NCI-H2107 treated with DMSO at 0.1 percent for 48 hours (cell line): ENCODE data around the gene C1orf232.
A peak's percentile ranks its signal among the peaks of the same experiment; 100 is the strongest.

ENCODE experiments used
- DNase-seq: peaks from one replicate; lab custom pipeline; 2025; ENCODE audit not compliant: unreplicated experiment; lab: John Stamatoyannopoulos, UW

The C1orf232 gene

GRCh38 chr1:26180010-26180506 is 11.3 kb upstream of the C1orf232 start:
- no peak for DNase-seq

DNA sequence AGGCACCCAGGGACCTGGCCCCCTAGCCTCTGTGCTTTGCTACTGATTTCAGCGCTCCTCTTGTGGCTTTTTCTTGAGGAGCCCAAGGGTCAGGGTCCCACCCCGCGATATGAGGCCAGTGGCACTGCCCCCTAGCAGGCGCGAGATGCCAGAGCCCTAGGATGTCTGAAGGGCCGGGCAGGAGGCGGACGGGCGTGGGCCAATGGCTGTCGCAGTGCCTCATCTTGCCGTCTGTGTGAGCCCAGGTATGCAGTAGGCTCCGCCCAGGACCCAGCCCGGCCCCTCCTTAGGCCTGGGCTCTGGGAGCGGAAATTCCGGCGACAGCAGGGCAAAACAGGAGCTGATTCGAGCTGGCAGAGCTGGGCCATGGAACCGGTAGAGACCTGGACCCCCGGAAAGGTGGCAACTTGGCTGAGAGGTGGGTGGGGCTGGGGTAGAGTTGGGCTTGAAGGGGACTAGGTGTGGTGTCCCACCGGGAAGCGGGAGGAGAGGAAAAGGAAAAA is 8.5 kb upstream of the C1orf232 start, which contains the start of gene CNKSR1:
Gene CNKSR1, plus strand, starts transcription at position 310 of the 503 bp plus-strand sequence. Its CDS starts 57 bp downstream, at position 367.
- peak; percentile 42 for DNase-seq

GRCh38 chr1:26175346-26175745 is 6.6 kb upstream of the C1orf232 start:
- DNase-seq: no peak

- no peak for DNase-seq
Measured at GRCh38 chr1:26171084-26172072, 2.6 kb upstream of the C1orf232 start, which contains the start of gene ZNF593OS. TSS of gene ZNF593OS (minus strand) at chr1:26171832. CDS start at chr1:26171661, 171 bp downstream.

DNA sequence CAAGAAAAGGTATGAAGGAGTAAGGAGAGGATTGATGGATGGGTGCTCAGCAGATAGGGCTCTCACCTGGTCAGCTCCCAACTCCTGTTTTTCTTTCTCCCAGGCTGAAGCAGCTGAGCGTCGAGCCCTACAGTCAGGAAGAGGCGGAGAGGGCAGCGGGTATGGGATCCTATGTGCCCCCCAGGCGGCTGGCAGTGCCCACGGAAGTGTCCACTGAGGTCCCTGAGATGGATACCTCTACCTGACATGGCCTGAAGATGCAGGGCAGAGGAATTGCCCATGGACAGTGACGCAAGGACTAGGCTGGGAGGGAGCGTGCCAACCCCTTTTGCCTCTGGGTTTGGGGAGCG is 1.7 kb upstream of the C1orf232 start:
- no peak for DNase-seq

GRCh38 chr1:26169669-26170471 is 1.1 kb upstream of the C1orf232 start, which contains the start of gene ZNF593:
TSS of gene ZNF593 (plus strand) at chr1:26169908. CDS start at chr1:26169984, 76 bp downstream.
- peak; percentile 62 for DNase-seq

DNA sequence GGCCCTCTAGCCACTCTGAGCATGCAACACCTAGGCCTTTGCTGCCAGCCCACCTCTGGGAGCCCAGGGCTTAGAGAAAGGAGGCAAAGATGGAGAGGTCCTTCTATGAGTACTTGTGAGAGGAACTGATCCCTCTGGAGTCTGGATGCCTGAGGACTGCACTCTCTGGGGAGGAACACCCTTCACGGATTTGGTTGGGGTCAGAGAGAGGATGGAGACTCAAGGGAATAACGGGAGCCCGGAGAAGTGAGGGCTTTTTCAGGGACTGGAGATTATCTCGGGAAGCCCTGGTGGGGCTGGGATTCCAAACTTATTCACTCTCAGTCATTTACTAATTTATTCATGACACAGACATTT is 413 bp upstream of the C1orf232 start:
- no peak for DNase-seq

DNA sequence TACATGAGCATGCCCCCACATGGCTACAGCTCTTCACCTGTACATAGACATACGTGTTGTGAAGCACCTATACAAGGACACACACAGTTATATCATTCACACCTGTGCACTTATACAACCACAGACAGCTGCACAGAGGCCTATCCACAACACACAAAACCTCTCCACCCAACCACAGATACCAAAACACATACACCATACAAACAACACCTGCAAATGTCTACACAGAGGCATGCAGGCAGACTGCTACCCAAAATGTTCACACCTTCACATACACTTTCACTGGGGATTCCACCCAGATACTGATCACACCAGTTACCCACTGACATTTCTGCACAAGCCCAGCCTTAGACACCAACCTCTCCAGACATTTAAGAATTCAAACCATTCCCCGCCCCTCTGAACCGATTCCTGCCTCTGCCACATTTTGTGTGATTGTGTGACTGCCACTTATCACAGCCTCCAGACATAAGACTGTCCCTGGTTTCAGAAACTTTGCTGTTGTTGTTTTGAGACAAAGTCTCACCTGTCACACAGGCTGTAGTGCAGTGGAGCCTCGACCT is 2.0 kb downstream of the C1orf232 start:
- DNase-seq: no peak

DNA sequence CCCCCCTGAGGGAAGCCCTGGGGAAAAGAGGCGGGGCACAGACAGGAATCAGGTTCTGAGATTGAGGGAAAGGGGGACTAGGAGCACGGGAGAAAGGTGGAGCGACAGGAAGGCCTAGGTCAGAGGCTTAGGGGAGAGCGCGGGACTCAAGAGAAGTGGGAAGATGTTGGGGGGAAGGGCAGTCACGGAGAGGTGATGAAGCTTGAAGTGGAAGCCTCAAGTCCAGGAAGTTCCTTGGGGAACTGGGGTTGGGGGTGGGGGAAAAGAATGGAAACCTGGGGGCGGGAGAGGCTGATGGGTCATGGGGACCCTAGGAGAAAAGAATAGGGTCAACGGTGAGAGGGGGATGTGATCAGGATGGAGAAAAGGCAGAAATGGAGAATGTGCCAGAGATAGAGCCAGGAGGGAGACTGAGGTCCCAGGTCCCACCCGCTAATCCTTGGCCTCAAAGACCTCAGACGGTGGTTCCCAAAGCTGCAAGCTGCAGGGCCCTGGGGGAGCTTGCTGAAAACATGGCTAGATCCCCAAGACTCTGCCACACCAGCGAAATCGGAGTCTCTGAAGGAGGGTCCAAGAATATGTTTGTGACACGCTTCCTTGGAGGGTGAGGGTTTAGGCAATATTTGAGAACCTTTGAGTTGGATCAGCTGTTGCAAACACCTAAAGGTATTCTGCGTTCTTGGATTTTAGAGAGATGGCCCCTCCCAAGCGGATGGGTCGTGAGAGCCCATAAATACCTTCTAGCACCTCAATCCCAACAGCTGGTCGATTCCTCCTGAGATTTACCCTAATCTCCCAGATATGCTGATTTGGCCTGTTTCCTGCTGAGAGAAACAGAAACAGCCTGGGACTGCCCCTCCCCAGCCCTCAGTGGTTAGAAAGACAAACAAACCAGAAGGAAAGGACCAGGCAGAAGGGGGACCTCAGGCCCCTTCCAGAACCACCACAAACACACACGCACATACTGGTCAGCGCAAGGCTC is 3.6 kb downstream of the C1orf232 start:
- no peak for DNase-seq

GRCh38 chr1:26164036-26164860 is 4.5 kb downstream of the C1orf232 start:
- no peak for DNase-seq

DNA sequence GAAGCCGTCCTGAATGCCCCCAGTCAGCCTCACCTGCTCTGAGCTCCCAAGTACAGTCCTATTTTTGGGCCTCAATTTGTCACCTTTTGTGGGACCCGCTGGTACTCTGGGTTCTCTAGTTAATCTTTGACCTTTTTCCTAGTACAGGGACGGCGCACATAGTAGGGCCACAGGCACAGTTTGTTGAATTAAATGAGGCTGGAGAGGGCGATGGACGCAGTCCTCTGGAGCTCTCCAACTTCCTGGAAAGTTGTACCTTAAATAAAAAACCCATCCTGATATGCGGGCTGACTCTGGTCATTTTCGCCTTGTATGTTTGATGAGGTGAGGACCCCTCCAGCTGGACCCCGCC is 5.1 kb downstream of the C1orf232 start:
- DNase-seq: no peak

- no peak for DNase-seq
Measured at GRCh38 chr1:26162220-26162709, 6.5 kb downstream of the C1orf232 start.

DNA sequence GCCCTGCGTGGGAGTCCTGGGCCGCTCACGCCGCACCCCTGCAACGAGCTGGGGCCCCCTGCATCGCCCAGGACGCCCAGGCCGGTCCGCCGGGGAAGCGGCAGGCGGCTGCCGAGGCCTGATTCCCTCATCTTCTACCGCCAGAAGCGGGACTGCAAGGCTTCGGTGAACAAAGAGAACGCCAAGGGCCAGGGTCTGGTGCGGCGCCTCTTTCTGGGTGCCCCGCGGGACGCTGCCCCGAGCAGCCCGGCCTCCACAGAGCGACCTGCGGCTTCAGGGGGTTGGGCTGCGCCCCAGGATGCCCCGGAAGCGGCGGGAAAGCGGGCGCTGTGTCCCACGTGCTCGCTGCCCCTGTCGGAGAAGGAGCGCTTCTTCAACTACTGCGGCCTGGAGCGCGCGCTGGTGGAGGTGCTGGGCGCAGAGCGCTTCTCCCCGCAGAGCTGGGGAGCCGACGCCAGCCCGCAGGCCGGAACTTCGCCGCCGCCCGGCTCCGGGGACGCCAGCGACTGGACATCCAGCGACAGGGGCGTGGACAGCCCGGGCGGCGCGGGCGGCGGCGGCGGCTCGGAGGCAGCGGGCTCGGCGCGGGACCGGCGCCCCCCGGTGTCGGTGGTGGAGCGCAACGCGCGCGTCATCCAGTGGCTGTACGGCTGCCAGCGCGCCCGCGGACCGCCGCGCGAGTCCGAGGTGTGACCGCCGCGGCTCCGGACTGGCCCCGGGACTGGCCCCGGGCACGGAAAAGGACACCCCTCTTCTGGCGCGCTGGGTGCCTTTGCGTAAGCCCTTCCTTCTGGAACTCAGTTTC is 7.1 kb downstream of the C1orf232 start:
- no peak for DNase-seq

GRCh38 chr1:26160527-26161414 is 8.0 kb downstream of the C1orf232 start:
- no peak for DNase-seq

- DNase-seq: no peak
Measured at GRCh38 chr1:26159743-26160039, 9.1 kb downstream of the C1orf232 start.

- DNase-seq: no peak
Measured at GRCh38 chr1:26158908-26159742, 9.6 kb downstream of the C1orf232 start, which contains the start of gene FAM110D. TSS of gene FAM110D (plus strand) at chr1:26159079. CDS start at chr1:26161292, 2,213 bp downstream.
